GM12878 (cell line): ENCODE measurements around the gene YAP1. TPM values are rescaled to one million over a fixed set of nuclear protein-coding genes. Genes with fewer than 3 reads are reported as not detected.

Experiments
- ASH2L ChIP-seq: fragments of 300-600, 200-600 bp; sonication (generic); IDR thresholded peaks from 2 replicates; pipeline ENCODE4 v1.6.1; 2017; ENCODE audit warnings: low read depth, mild to moderate bottlenecking, borderline replicate concordance
- BHLHE40 ChIP-seq, 2 experiments: fragments of 450-650 bp in 1 of 2; IDR thresholded peaks; 2 replicates each; pipeline ENCODE4 v1.6.1; 2011 to 2017; ENCODE audit warnings: low read depth in 2 of 2, borderline replicate concordance in 1 of 2, improper control_type of control experiment in 1 of 2, low read length in 1 of 2, mild to moderate bottlenecking in 1 of 2
- BMI1 ChIP-seq: fragments of 450-650 bp; IDR thresholded peaks from 2 replicates; pipeline ENCODE4 v1.6.1; 2016; ENCODE audit warnings: mild to moderate bottlenecking, moderate library complexity, borderline replicate concordance
- EP300 ChIP-seq, 2 experiments: fragments of 150-350 bp in 1 of 2; IDR thresholded peaks; 2 replicates each; pipeline ENCODE4 v1.6.1; 2011 to 2012; ENCODE audit warnings: low read depth in 2 of 2, low read length in 2 of 2, borderline replicate concordance in 1 of 2, improper control_type of control experiment in 1 of 2, inconsistent platforms in 1 of 2; ENCODE audit not compliant: control insufficient read depth in 1 of 2
- ETV6 ChIP-seq, 2 experiments: fragments of 450-650 bp in 1 of 2; IDR thresholded peaks in 1 of 2; conservative IDR thresholded peaks in 1 of 2; 2 replicates each; pipeline ENCODE4 v1.6.1; 2014; ENCODE audit warnings: antibody characterized with exemption in 1 of 2, borderline replicate concordance in 1 of 2, low read depth in 1 of 2, mild to moderate bottlenecking in 1 of 2, moderate library complexity in 1 of 2
- HCFC1 ChIP-seq: fragments of 150-350 bp; IDR thresholded peaks from 2 replicates; pipeline ENCODE4 v1.6.1; 2014; ENCODE audit warnings: low read length
- MEF2B ChIP-seq: fragments of 450-650 bp; IDR thresholded peaks from 2 replicates; pipeline ENCODE4 v1.6.1; 2018; ENCODE audit warnings: mild to moderate bottlenecking, moderate library complexity; ENCODE audit not compliant: partially characterized antibody, poor library complexity, severe bottlenecking
- NFYA ChIP-seq: IDR thresholded peaks from 2 replicates; pipeline ENCODE4 v1.6.1; 2011; ENCODE audit warnings: low read depth, mild to moderate bottlenecking, low read length, improper control_type of control experiment, borderline replicate concordance
- PML ChIP-seq: IDR thresholded peaks from 2 replicates; pipeline ENCODE4 v1.6.1; 2012; ENCODE audit warnings: low read length, inconsistent platforms
- RAD51 ChIP-seq: fragments of 450-650 bp; IDR thresholded peaks from 2 replicates; pipeline ENCODE4 v1.6.1; 2016; ENCODE audit warnings: moderate library complexity, mild to moderate bottlenecking, inconsistent platforms
- RBBP5 ChIP-seq: fragments of 200-600 bp; sonication (generic); conservative IDR thresholded peaks from 2 replicates; pipeline ENCODE4 v1.6.1; 2016
- RCOR1 ChIP-seq: conservative IDR thresholded peaks from 2 replicates; pipeline ENCODE4 v1.6.1; 2012; ENCODE audit warnings: low read depth, low read length, improper control_type of control experiment
- SUPT20H ChIP-seq: IDR thresholded peaks from 2 replicates; pipeline ENCODE4 v1.6.1; 2011; ENCODE audit warnings: low read depth, mild to moderate bottlenecking, low read length, moderate library complexity, borderline replicate concordance; ENCODE audit not compliant: control insufficient read depth
- SUZ12 ChIP-seq: fragments of 200-600 bp; sonication (generic); IDR thresholded peaks from one replicate; pipeline ENCODE4 v1.6.1; 2018; ENCODE audit warnings: antibody characterized with exemption, mild to moderate bottlenecking; ENCODE audit not compliant: unreplicated experiment
- WRNIP1 ChIP-seq: IDR thresholded peaks from 2 replicates; pipeline ENCODE4 v1.6.1; 2011; ENCODE audit warnings: low read depth, low read length, improper control_type of control experiment, borderline replicate concordance
- ZNF274 ChIP-seq: IDR thresholded peaks from one replicate; pipeline ENCODE4 v1.8.0; 2011; ENCODE audit not compliant: insufficient read length, insufficient read depth
- ZNF384 ChIP-seq: IDR thresholded peaks from 2 replicates; pipeline ENCODE4 v1.6.1; 2012; ENCODE audit warnings: low read depth, mild to moderate bottlenecking, low read length, improper control_type of control experiment, borderline replicate concordance
- polyA plus RNA-seq, 11 experiments: library from polyadenylated mRNA; depleted of rRNA in 4 of 11; unstranded in 6 of 11; stranded (reverse) in 5 of 11; fragments of >200 nt; fragmentation: Nextera tagmentation in 4 of 11; fragmentation: Illumina TruSeq in 1 of 11; extraction: Ambion mirVana in 4 of 11; extraction: Trizol in 1 of 11; gene quantifications; 1 replicate in 1 of 11; 2 replicates in 10 of 11; pipeline versions ENCODE4 v1.2.1 to v1.2.3, GENCODE V29; 2011 to 2016; ENCODE audit warnings: inconsistent platforms in 2 of 11, missing spikeins in 2 of 11, low read depth in 1 of 11
- total RNA-seq, 4 experiments: library from RNA; depleted of rRNA in 3 of 4; stranded (reverse); fragments of >200 nt in 3 of 4; fragmentation: Illumina TruSeq in 1 of 4; extraction: Trizol in 1 of 4; gene quantifications; 2 replicates each; pipeline versions ENCODE4 v1.2.1 to v1.2.3, GENCODE V29; 2013 to 2021
- TF ChIP-seq, protein P1 (sequence below): IDR thresholded peaks from 2 replicates; pipeline ENCODE4 v1.6.1; 2011; ENCODE audit warnings: borderline replicate concordance, low read depth, mild to moderate bottlenecking, moderate library complexity, mixed read lengths, low read length; ENCODE audit not compliant: insufficient read depth; ENCODE audit errors: extremely low read length
- TF ChIP-seq, protein P2 (sequence below): fragments of 450-650 bp; IDR thresholded peaks from 2 replicates; pipeline ENCODE4 v1.6.1; 2016; ENCODE audit warnings: mild to moderate bottlenecking
- TF ChIP-seq, protein P3 (sequence below): fragments of 150-350 bp; IDR thresholded peaks from 2 replicates; pipeline ENCODE4 v1.6.1; 2016; ENCODE audit warnings: low read depth, low read length
- TF ChIP-seq, protein P4 (sequence below): fragments of 450-650 bp; IDR thresholded peaks from 2 replicates; pipeline ENCODE4 v1.6.1; 2017; ENCODE audit warnings: antibody characterized with exemption, mild to moderate bottlenecking, moderate library complexity

Gene YAP1
- total and polyA plus RNA-seq, 10 of the 15 experiments (the other 5 are each of a cell fraction or from before 2014, with no cell fraction given) = 0.03 to 0.33 (median 0.10) TPM; not detected in 6

- TF ChIP-seq WRNIP1 = no peak
- TF ChIP-seq RAD51 = no peak
- no peak for TF ChIP-seq ETV6 (conservative IDR thresholded peaks at IDR 0.05 in 1 of 2, IDR thresholded peaks at IDR 0.05 in 1 of 2; ENCODE audit: borderline replicate concordance in 1 of 2, low read depth in 1 of 2)
- TF ChIP-seq BMI1 = no peak
- TF ChIP-seq, protein P1, sequence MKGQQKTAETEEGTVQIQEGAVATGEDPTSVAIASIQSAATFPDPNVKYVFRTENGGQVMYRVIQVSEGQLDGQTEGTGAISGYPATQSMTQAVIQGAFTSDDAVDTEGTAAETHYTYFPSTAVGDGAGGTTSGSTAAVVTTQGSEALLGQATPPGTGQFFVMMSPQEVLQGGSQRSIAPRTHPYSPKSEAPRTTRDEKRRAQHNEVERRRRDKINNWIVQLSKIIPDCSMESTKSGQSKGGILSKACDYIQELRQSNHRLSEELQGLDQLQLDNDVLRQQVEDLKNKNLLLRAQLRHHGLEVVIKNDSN = no peak
- TF ChIP-seq, protein P2, sequence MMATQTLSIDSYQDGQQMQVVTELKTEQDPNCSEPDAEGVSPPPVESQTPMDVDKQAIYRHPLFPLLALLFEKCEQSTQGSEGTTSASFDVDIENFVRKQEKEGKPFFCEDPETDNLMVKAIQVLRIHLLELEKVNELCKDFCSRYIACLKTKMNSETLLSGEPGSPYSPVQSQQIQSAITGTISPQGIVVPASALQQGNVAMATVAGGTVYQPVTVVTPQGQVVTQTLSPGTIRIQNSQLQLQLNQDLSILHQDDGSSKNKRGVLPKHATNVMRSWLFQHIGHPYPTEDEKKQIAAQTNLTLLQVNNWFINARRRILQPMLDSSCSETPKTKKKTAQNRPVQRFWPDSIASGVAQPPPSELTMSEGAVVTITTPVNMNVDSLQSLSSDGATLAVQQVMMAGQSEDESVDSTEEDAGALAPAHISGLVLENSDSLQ = no peak
- TF ChIP-seq, protein P3, sequence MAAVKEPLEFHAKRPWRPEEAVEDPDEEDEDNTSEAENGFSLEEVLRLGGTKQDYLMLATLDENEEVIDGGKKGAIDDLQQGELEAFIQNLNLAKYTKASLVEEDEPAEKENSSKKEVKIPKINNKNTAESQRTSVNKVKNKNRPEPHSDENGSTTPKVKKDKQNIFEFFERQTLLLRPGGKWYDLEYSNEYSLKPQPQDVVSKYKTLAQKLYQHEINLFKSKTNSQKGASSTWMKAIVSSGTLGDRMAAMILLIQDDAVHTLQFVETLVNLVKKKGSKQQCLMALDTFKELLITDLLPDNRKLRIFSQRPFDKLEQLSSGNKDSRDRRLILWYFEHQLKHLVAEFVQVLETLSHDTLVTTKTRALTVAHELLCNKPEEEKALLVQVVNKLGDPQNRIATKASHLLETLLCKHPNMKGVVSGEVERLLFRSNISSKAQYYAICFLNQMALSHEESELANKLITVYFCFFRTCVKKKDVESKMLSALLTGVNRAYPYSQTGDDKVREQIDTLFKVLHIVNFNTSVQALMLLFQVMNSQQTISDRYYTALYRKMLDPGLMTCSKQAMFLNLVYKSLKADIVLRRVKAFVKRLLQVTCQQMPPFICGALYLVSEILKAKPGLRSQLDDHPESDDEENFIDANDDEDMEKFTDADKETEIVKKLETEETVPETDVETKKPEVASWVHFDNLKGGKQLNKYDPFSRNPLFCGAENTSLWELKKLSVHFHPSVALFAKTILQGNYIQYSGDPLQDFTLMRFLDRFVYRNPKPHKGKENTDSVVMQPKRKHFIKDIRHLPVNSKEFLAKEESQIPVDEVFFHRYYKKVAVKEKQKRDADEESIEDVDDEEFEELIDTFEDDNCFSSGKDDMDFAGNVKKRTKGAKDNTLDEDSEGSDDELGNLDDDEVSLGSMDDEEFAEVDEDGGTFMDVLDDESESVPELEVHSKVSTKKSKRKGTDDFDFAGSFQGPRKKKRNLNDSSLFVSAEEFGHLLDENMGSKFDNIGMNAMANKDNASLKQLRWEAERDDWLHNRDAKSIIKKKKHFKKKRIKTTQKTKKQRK = no peak
- TF ChIP-seq RCOR1 = no peak
- no peak for TF ChIP-seq SUZ12
- TF ChIP-seq RBBP5 = no peak
- TF ChIP-seq PML = no peak
- TF ChIP-seq, protein P4, sequence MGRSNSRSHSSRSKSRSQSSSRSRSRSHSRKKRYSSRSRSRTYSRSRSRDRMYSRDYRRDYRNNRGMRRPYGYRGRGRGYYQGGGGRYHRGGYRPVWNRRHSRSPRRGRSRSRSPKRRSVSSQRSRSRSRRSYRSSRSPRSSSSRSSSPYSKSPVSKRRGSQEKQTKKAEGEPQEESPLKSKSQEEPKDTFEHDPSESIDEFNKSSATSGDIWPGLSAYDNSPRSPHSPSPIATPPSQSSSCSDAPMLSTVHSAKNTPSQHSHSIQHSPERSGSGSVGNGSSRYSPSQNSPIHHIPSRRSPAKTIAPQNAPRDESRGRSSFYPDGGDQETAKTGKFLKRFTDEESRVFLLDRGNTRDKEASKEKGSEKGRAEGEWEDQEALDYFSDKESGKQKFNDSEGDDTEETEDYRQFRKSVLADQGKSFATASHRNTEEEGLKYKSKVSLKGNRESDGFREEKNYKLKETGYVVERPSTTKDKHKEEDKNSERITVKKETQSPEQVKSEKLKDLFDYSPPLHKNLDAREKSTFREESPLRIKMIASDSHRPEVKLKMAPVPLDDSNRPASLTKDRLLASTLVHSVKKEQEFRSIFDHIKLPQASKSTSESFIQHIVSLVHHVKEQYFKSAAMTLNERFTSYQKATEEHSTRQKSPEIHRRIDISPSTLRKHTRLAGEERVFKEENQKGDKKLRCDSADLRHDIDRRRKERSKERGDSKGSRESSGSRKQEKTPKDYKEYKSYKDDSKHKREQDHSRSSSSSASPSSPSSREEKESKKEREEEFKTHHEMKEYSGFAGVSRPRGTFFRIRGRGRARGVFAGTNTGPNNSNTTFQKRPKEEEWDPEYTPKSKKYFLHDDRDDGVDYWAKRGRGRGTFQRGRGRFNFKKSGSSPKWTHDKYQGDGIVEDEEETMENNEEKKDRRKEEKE = no peak
- no peak for TF ChIP-seq HCFC1
- TF ChIP-seq ZNF274 = no peak
- no peak for TF ChIP-seq NFYA
- 0 out of 4 replicates have a peak, but pooled peaks of 1 of the 2 experiments have one; percentile 18 for TF ChIP-seq EP300 (IDR thresholded peaks at IDR 0.05; ENCODE audit: borderline replicate concordance in 1 of 2, control insufficient read depth in 1 of 2, low read depth in 2 of 2, low read length in 2 of 2)
- TF ChIP-seq MEF2B = no peak
- TF ChIP-seq BHLHE40 (IDR thresholded peaks at IDR 0.05; ENCODE audit: borderline replicate concordance in 1 of 2, low read depth in 2 of 2, low read length in 1 of 2) = peak; percentile 93 to 95
- TF ChIP-seq ASH2L = no peak
- no peak for TF ChIP-seq SUPT20H
- TF ChIP-seq ZNF384 = peak; percentile 40; the same call in 1 of the 2 replicates
Observed at GRCh38 chr11:102279641-102280170, 169.5 kb downstream of the YAP1 start (continued).
